OCI-LY7 (cell line): Measurements from ENCODE around the gene C5orf15. TPM values are rescaled to one million over a fixed set of nuclear protein-coding genes. Genes with fewer than 3 reads are reported as not detected.

Experiments
- total RNA-seq, 2 experiments: library from RNA; depleted of rRNA in 1 of 2; stranded (reverse); fragments of >200 nt in 1 of 2; shearing (Covaris generic) in 1 of 2; gene quantifications; 2 replicates each; pipeline ENCODE4 v1.2.3, GENCODE V29; 2014 to 2022

Gene C5orf15
- total RNA-seq, 2 experiments from 2014 or later: 32.2 to 46.4 TPM

Other genes with a start within 250 kb of the C5orf15 start
- gene VDAC1, start 36.4 kb upstream of the C5orf15 start, total RNA-seq (2014; rRNA removed; shearing (Covaris generic)): 143 and 157 TPM in 2 replicates
- 247 and 253 TPM in 2 replicates for gene VDAC1, start 36.4 kb upstream of the C5orf15 start, total RNA-seq (2022)
- gene TCF7, start 146.1 kb upstream of the C5orf15 start, total RNA-seq (2014; rRNA removed; shearing (Covaris generic)): 0.39 and 1.1 TPM in 2 replicates
- 0.97 and 1.9 TPM in 2 replicates for gene TCF7, start 146.1 kb upstream of the C5orf15 start, total RNA-seq (2022)
- 129 and 142 TPM in 2 replicates for gene SKP1, start 208.3 kb upstream of the C5orf15 start, total RNA-seq (2014; rRNA removed; shearing (Covaris generic))
- 188 and 204 TPM in 2 replicates for gene SKP1, start 208.3 kb upstream of the C5orf15 start, total RNA-seq (2022)